Renal pelvis (tissue), 4 donors: ENCODE data around the gene SCGB1C1. TPM values are rescaled to one million over a fixed set of nuclear protein-coding genes. Genes with fewer than 3 reads are reported as not detected.

Source experiments
- DNase-seq: peaks from one replicate; pipeline ENCODE4 v3.0.0-alpha.2; 2013
- polyA plus RNA-seq, 3 donors: library from polyadenylated mRNA; unstranded; fragments of 120-200 nt; gene quantifications; one replicate each; pipeline ENCODE4 v1.2.1, GENCODE V29; 2013; ENCODE audit not compliant: insufficient read length in 3 of 3

The SCGB1C1 gene
- polyA plus RNA-seq, 3 donors = 0.56 to 1.5 (median 1.3) TPM

DNA sequence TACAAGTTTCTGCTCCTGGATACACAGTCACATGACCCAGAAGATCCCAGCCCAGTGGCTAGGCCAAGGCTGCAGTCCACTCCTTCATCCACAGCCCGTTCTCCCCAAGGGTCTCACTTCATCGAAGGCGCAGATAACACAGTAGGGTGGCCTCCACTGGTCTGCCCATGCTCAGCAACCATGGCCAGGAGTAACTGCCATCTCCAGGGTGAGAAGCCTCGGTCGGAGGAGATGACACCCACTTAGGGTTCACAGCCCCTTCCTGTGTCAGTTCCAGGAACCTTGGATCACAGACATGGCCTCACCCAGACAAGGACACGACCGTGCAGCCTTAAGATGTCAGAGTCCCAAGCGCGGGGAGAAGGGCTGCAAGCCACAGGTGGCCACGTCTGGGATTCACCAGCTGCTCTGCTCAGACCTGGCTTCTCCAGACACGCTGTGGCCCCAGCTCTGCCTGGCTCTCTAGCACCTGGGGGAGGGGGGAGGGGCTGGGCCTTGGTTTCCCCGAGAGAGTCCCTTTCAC lies 11.8 kb downstream of the SCGB1C1 start:
- DNase-seq = no peak

DNA sequence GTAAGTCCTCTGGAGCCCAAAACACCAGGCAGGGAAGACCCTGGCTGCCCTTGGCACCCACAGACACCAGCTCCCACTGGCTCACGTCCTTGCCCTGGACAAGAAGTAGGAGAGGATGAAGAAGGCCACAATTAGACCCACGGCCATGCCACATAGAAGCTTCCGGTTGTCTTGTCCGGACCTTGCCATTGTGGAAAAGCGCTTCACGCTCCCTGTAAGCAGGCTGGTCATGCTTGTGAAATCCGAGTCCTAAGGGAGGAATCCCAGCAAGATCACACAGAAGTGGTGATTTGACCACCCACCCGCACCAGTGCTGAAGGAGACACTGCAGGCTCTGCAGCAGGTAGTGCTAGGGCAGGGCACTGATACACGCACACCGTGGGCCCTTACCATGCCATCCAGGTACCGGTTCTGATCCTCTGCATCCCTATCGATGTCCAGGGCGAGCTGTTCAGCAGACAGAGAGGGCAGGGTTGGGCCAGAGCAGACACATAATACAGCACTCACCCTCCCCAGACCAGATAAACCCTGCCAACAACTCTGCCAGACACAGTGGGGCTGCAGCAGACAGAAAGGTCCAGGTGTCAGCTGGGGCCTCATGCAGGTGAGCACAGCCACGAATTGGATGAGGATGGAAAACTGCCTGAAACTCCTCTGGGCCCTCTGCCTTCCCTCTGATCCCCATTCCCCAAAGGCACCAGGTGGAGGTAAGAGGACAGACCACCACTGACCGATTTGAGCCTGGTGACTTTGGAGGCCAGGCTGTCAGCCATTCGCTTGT lies 12.5 kb downstream of the SCGB1C1 start:
- no peak for DNase-seq

GRCh38 chr11:206002-206384 lies 13.1 kb downstream of the SCGB1C1 start:
- no peak for DNase-seq

DNA sequence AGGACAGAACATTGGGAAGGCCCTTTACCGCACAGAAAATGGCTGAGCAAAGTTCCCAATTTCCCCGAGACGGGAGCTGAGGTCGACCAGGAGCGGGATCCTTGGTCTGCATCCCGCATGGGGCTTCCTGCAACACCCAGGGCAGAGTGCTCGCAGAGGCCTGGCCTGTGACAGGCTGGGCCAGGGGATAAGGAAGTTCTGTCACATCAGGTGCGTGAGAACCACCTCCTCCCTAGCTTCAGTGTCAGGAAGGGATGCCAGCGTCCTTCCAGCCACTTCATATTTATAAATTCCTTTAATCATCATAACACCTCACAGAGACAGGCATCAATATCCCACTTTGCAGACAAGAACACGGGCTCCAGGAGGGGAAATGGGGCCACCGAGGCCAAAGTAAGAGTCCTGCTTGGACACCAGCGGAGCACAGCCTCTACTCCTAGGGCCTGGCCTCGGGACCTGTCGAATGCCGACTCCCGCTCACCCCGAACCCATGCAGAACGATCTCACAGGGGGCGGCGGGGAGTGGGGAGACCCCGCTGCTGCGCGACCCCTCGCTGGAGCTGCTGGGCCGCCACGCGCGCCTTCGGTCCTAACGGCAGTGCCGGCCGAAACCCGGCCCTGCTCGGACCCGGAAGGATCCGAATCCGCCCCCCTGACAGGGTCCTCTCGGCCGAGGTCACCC lies 13.8 kb downstream of the SCGB1C1 start:
- DNase-seq = no peak

- DNase-seq = peak; percentile 96
Measured at GRCh38 chr11:207208-207862, 14.5 kb downstream of the SCGB1C1 start, which contains the start of the genes BET1L and RIC8A. Gene BET1L, minus strand, starts transcription at chr11:207399. Its CDS starts 78 bp downstream, at chr11:207321. Gene RIC8A, plus strand, starts transcription at chr11:207708. Its CDS starts 1,147 bp downstream, at chr11:208855.

- DNase-seq = peak; percentile 35
Measured at GRCh38 chr11:207863-208180, 14.9 kb downstream of the SCGB1C1 start.

- peak; percentile 89 for DNase-seq
Measured at GRCh38 chr11:208181-208916, 15.5 kb downstream of the SCGB1C1 start.

- no peak for DNase-seq
Measured at GRCh38 chr11:208917-209260, 16.0 kb downstream of the SCGB1C1 start.

- no peak for DNase-seq
Measured at GRCh38 chr11:209275-210121, 16.6 kb downstream of the SCGB1C1 start.

GRCh38 chr11:210122-210802 lies 17.4 kb downstream of the SCGB1C1 start:
- no peak for DNase-seq

DNA sequence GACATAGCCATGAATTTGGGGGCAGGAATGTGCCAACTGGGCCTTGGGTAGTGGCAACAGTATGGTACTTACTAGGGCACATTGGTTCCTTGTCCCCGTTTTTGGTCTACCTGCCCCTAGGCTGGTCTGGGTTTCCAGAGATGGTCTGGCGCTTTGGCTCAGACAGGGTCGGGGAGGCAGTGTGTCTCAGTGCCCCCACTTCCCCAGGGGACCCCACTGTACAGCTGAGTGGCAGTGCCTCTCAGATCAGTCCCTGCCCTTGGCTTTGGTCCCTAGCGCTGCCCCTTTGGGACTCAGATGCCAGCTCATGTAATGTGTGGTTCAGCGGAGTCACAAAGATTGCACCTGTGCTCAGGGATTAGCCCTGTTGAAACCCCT lies 17.9 kb downstream of the SCGB1C1 start:
- no peak for DNase-seq

DNA sequence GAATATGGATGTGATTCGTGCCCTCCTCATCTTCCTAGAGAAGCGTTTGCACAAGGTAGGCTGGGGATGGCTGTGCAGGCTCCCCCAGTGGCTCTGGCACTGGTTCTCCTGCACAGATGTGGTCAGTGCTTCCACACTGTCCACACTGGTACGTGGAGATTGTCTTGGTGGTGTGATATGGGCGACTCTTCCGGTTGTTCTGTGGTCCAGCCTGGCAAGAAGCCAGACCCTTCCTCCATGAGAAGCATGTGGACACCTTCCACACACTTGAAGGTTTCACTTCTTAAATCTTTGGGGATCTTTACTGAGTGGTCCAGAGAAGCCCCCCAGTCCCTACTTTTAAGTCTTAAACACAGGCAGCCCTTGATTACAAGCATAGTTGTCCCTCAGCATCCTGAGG lies 18.4 kb downstream of the SCGB1C1 start:
- no peak for DNase-seq

- no peak for DNase-seq
Measured at GRCh38 chr11:211741-212140, 18.9 kb downstream of the SCGB1C1 start.

DNA sequence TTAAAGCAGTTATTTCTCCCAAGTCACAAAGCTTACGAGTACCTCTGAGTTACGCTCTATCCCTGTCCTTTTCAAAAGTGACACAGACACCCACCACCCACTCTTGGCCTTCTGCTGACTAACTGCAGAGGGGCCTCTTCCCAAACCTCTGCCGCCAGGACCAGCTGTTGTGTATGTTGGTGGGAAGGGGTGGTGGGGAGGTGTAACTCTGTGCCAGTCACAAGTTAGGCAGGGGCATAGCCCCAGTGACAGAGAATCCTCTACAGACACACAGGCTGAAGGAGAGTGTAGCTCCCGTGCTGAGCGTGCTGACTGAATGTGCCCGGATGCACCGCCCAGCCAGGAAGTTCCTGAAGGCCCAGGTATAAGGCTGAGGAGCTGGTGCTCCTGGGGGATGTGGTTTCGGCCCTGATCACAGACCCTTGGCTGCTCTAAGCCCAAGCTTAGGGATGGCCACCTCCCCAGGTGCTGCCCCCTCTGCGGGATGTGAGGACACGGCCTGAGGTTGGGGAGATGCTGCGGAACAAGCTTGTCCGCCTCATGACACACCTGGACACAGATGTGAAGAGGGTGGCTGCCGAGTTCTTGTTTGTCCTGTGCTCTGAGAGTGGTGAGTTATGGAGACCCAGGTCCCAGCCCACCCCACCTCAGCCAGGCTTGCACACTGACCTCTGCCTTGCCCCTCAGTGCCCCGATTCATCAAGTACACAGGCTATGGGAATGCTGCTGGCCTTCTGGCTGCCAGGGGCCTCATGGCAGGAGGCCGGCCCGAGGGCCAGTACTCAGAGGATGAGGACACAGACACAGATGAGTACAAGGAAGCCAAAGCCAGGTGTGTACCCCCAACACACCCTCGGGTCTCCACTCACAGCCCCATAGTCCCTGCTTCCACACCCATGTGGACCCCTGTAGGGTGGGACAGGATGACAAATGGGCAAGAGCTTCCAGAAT lies 19.5 kb downstream of the SCGB1C1 start:
- no peak for DNase-seq

GRCh38 chr11:213111-213510 lies 20.2 kb downstream of the SCGB1C1 start:
- no peak for DNase-seq

GRCh38 chr11:214083-214482 lies 21.2 kb downstream of the SCGB1C1 start:
- no peak for DNase-seq

DNA sequence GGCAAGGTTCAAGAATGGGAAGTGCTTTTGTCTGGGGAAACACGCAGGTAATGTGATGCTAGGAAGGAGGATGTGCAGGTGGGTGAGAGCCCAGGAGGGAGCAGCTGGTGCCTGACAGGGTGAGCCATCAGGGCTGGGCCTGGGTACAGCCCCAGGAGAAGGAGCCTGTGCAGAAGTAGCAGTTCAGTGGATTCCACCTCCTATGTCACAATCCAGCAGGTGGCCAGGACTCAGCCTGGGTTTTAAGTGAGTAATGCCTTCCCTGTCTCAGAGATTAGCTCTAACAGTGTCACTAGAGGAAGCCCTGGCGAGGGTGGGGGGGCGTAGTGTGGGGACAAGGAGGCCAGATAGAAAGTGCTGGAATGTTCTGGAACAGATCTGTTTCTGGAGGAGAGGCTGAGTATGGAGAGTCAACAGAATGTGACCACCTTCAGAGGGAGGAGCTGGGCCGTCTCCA lies 22.7 kb downstream of the SCGB1C1 start:
- DNase-seq = no peak

- DNase-seq = no peak
Measured at GRCh38 chr11:216081-216974, 23.4 kb downstream of the SCGB1C1 start.
